RCC 7860 (cell line): Measurements from ENCODE around the gene GALNT9.
"Not testable (repeated sequence)": the region's sequence is repeated elsewhere in the genome, so short reads cannot be mapped to it uniquely, and the experiment has no call there.

Experiments
- DNase-seq: peaks from one replicate; pipeline ENCODE4 v3.0.0-alpha.2; 2015; ENCODE audit warnings: low spot score
- FAIRE-seq: peaks from 2 replicates; lab custom pipeline; 2012; peaks lifted over from hg19 to GRCh38; lab: Jason Lieb, UNC

The GALNT9 gene

GRCh38 chr12:132222096-132222807, 107.1 kb downstream of the GALNT9 start:
- peak; percentile 79 for DNase-seq
- no peak for FAIRE-seq

- not testable (repeated sequence) for DNase-seq, FAIRE-seq
These were observed 109.6 kb downstream of the GALNT9 start for GRCh38 chr12:132219761-132220160.

- no peak for DNase-seq
These were observed 110.1 kb downstream of the GALNT9 start for GRCh38 chr12:132219323-132219722.

GRCh38 chr12:132218915-132219314, 110.5 kb downstream of the GALNT9 start:
- DNase-seq: no peak
- no peak for FAIRE-seq

More at GRCh38 chr12:132219323-132219722, 110.1 kb downstream of the GALNT9 start:
- FAIRE-seq: no peak

- no peak for DNase-seq
- no peak for FAIRE-seq
These were observed 110.9 kb downstream of the GALNT9 start for GRCh38 chr12:132218527-132218875.

DNA sequence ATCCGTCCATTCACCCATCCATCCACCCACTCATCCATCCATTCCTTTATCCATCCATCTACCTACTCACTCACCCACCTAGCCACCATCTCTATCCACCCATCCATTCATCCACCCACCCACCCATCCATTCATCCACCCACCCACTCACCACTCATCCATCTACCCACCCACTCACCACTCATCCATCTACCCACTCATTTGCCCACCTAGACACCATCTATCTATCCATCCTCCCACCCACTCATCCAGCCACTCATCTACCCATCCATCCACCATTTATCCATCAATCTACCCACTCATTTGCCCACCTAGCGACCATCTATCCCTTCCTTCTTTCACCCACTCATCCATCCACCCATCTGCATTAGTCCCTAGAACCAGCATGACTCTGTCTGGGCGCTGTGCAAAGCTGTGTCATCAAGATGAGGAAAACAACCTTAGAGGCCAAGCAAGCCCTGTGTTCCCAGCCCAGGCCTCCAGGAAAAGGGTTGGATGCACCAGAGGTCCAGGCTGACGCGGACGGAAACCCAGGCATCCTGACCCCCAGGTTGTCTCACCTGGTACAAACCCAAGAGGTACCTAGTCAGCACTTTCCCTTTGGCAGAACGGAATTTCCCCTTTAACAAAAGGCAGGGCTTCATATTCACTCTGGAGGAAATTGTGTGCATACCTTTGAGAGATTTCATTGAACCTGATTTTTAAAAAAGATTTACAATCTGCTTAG, 111.4 kb downstream of the GALNT9 start:
- FAIRE-seq (no peak), DNase-seq (no peak)

DNA sequence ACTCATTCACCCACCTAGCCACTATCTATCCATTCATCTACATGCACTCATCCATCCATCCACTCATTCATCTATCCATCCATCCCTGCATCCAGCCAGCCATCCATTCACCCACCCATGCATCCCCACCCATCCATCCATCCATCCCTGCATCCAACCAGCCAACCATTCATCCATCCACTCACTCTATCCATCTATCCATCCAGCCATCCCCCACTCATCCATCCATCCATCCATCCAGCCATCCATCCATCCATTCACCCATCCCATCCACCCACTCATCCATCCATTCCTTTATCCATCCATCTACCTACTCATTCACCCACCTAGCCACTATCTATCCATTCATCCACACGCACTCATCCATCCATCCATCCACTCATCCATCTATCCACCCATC, 112.0 kb downstream of the GALNT9 start:
- no peak for FAIRE-seq
- DNase-seq: no peak

- DNase-seq (no peak), FAIRE-seq (no peak)
These were observed 112.9 kb downstream of the GALNT9 start for GRCh38 chr12:132216354-132216987.

- DNase-seq (no peak), FAIRE-seq (no peak)
These were observed 113.9 kb downstream of the GALNT9 start for GRCh38 chr12:132215299-132215989.

DNA sequence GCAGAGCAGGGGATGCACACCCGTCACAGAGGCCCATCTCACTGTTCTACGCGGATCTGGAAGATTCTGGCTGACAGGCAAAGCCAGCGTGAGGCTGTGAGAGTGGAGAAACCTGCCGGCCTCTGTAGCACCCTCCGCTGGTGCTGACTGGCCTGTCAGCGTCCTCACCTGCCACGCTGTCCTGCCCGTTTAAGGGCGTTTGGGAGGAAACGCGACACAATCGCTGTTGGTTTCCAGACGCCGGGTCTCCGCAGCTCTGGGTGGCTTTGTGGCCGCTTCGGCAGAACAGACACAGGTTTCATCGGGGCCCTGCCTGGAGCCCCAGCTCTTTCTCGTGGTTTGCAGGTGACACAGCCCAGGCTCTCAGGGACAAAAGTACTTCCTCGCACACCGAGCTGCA, 114.5 kb downstream of the GALNT9 start:
- FAIRE-seq: no peak

DNA sequence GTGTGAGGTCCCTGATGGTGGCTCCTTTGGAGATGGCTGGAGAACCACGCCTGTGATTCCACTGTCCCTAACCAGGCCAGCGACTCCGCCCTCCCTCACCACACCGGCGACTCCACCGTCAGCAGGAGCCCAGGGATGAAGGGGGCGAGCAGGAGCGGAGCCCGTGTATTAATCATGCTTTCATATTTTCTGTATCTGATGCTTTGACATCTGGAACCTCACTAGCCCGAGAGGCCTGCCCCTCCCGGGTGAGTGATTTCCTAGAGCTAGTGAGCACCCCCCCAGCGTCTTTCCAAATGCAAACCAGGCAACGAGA, 115.3 kb downstream of the GALNT9 start:
- DNase-seq (no peak), FAIRE-seq (no peak)

More for the DNA sequence above, 114.5 kb downstream of the GALNT9 start:
- no peak for DNase-seq

DNA sequence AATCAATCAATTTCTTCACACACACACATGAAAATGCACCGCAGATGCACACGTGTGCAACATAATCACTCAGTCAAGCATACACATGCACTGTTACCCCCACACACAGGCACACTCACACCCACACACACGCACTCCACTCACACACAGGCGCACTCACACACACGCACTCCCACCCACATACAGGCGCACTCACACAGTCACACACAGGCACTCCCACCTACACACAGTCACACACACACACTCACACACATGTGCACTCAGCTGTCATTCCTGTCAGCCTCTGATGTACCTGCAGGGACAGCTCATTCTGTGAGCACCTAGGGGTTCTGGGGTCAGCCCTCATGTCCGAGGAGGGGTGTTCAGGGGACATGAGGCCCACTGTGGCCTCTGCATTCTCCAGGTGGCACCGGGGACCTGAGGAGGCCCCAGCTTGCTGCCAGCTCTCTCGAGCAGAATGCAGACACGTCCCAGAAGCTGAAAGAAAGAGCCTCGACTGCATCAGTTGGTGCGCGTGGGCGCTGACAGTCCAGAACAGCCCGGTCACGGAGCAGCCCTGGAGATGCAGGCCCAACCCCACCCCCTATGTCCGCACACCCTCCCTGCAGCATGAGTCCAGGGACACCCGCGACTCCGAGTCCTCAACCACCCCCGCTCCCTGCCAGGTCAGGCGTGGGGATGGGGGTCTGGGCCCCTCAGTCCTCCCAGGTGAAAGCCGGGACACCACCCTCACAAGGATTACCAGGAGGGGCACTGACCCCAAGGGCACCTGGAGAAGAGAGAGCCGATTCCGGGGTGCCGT, 115.8 kb downstream of the GALNT9 start:
- no peak for FAIRE-seq
- no peak for DNase-seq

GRCh38 chr12:132211816-132212215, 117.6 kb downstream of the GALNT9 start:
- DNase-seq (no peak), FAIRE-seq (no peak)

DNA sequence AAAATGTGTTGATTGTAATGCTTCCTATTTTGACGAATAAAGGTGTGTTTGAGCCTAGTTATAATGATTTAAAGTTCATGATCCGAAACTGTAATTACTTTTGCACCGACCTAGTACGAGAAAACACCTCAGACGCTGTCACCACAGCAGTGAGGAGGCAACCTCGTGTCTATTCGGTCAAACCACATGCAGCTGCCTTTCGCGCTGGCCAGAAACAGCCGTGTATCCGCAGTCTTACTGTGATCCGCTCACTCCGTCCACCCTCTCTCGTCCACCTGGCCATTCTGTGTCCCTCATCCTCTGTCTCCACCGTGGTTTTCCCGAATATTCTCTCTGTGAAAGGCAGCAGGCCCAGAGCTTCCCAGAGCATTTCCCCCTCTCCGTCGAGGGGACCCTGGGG, 118.1 kb downstream of the GALNT9 start:
- no peak for FAIRE-seq

DNA sequence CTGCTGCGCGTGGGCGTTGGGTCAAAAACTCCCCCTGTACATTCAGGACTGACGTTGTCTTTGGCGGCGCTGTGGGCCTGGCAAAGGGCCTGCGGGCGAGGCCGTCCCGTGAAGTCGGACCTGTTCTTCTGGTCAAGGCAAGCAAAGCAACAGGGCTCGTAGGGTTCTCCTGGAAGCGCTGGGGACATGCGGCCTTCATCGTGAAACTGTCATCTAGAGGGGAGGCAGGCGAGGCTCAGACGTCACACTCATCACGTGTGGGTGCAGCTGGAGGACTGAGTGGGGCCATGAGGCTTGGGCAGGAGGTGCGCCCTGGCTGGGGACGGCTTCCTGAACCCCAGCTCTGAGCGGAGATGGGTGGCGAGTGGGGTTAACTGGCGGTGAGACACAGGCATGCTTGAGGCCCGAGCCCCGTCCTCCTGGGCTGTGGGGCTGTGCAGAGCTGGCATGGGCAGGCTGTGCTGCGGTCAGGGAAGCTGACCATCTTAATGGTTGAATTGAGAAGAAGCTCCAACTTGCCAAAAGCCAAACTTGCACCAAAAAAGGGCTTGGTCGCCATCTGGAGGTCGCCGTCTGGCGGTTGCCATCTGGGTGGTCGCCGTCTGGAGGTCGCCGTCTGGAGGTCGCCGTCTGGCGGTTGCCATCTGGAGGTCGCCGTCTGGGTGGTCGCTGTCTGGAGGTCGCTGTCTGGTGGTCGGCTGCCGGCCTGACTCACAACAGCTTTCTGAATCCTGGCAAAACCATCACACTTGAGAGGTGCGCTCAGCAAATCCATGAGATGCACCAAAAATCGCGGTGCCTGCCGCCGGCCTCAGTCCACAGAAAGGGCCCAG, 119.0 kb downstream of the GALNT9 start:
- DNase-seq (no peak), FAIRE-seq (no peak)

More for the DNA sequence above, 118.1 kb downstream of the GALNT9 start:
- no peak for DNase-seq

- DNase-seq: no peak
- FAIRE-seq: no peak
These were observed 119.7 kb downstream of the GALNT9 start for GRCh38 chr12:132209619-132210222.

DNA sequence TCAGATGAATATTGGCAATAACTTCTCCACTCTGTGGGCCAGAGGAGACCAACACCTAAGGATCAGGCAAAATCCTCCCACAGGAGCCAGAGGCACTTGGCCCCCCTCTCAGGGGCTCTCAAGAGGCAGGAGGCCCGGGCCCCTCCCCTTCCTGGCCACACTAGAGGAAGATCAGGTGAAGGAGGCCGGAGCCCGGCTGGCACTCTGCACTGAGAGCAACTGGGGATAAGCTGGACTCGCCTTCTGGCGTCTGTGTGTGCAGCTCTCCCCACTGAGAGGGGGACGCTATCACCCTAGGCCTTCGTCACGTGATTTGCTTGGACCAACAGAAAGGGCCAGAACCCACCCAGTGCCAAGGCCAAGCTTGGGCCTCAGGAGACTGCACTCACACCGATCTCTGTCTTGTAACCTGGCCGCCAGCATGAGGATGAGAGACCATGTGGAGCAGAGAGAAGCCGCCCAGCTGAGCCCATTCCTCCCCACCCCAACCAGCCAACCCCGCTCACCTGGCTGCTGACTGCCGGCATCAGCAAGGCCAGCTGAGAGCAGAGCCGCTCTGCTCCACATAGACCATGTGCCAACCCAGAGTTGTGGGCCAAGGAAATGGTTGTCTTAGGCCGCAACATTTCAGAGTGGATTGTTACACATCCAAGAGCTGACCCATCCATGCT, 121.1 kb downstream of the GALNT9 start:
- DNase-seq (no peak), FAIRE-seq (no peak)

- FAIRE-seq: no peak
- no peak for DNase-seq
These were observed 122.2 kb downstream of the GALNT9 start for GRCh38 chr12:132207083-132207775.
